ES-I3 (cell line): ENCODE measurements around the gene BCL2.

Experiments used
- H3K36me3 ChIP-seq: 2 replicates; pipeline ENCODE4 v1.6.1; 2013; ENCODE audit warnings: mild to moderate bottlenecking, low read length, control low read depth, moderate library complexity; ENCODE audit not compliant: insufficient read depth
- H3K4me1 ChIP-seq: 2 replicates; pipeline ENCODE4 v1.6.1; 2013; ENCODE audit warnings: mild to moderate bottlenecking, control low read depth, low read length; ENCODE audit not compliant: insufficient read depth
- H3K9ac ChIP-seq: 2 replicates; pipeline ENCODE4 v1.6.1; 2013; ENCODE audit warnings: low read depth, mild to moderate bottlenecking, low read length, moderate library complexity
- H3K9me3 ChIP-seq: 2 replicates; pipeline ENCODE4 v1.6.1; 2013; ENCODE audit warnings: mild to moderate bottlenecking, low read length, moderate library complexity; ENCODE audit not compliant: control insufficient read depth, insufficient read depth

BCL2 gene

DNA sequence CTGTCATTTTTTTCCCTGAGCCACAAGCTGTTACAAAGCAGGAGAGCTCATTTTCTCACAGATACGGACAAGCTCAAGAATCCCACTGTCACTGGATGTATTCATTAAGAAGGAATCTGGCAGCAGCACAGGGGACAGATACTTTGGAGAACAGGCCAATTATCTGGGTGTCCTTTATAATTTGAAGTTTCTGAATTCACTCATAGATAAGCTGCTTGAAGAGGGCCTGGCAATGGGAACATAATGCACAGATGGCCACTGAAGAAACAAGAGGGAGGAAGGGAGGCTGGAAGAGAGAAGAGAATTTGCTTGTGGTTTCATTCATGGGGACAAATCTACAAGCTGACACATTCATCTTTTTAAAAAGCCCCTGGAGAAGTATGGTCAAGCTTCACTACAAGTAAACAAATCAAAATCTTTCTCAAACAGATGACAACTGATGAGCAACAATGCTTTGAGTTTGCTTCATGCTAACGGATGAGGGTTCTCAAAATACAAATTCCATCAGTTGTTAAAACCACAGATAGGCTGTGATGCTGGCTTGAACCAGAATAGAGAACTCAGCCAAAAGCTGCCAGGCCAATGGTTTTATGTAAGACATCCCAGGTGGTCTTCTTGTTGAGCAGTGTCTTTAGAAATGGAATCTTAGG, 11.9 kb downstream of the BCL2 start:
- Histone ChIP-seq H3K4me1 (no peaks in the 10 kb centered on the region), H3K9me3 (no peaks in the 10 kb centered on the region), H3K9ac (no peak overlapping the region)

DNA sequence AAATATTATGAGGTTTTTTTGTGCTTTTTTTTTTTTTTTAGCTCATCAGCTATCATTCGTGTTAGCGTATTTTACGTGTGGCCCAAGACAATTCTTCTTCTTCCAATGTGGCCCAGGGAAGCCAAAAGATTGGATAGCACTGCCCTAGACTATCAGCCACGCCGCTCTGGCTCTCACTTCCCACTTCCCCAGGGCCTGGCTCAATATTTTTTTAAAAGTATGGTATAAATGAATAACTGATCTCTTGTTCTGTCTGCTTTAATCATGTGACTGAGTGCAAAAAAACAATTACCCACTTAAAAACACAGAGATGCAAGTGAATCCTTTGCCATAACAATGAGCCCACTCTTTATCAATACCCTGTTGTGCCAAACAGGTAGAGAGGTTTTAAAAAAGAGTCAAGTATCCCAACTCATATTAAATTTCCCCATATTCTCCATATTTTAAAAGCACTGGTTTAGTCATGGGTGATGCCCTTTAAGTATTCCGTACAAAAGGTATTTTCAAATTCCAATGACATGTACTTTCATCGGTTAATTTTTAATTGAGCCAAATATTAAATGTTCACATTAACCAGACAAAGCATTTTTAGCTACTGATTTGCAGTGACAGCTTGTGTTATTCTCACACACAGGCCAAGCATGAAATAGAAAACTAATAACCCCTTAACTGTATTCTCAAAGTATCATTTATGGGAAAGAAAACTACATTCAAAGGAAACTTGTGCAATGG, 12.6 kb downstream of the BCL2 start:
- Histone ChIP-seq H3K36me3 (no peaks in the 10 kb centered on the region), H3K4me1 (no peaks in the 10 kb centered on the region), H3K9me3 (no peaks in the 10 kb centered on the region), H3K9ac (no peak overlapping the region)

More for the DNA sequence above, 11.9 kb downstream of the BCL2 start:
- H3K36me3 ChIP-seq = no peaks in the 10 kb centered on the region

DNA sequence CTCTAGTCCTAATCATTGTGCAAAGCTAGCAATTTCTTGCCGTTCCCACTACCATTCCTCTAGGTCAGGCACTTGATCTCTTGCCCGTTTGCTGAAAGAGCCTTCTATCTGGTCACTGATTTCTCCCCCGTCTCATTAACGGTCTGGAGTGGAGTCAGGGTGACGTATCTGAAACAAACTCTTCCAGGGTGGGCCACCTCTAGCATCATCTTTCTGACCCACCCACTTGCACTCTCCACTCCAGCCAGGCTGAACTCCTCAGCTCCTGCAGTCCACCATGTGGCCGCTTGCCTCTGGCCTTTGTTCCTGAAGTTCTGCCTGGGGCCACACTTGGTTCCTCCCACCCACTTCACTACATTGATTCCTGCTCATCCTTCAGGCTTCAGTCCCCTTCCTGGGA, 13.3 kb downstream of the BCL2 start:
- Histone ChIP-seq H3K9ac (no peak overlapping the region), H3K4me1 (no peaks in the 10 kb centered on the region), H3K9me3 (no peaks in the 10 kb centered on the region), H3K36me3 (no peaks in the 10 kb centered on the region)

DNA sequence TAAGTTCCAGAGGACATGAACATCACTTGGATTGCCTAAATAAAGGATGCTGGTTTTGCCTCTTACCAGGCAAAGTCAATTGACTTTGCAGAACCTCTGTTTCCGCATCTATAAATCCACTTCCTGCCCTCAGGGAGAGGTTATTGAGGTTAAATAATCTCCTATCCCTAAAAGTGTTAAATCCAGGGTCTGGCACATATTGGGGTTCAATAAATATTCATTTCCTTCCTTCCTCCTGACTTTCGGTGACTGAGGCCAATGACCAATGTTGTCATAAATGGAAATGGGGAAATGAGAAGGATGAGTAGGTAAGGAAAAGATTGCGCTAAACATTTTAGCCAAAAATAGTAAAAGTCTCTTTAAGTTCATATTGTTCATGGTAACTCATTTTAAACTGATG, 16.0 kb downstream of the BCL2 start:
- Histone ChIP-seq H3K4me1 (peaks cover 4% of the 10 kb centered on the region; the same call in 1 of the 2 replicates), H3K36me3 (no peaks in the 10 kb centered on the region), H3K9ac (no peak overlapping the region), H3K9me3 (no peaks in the 10 kb centered on the region)

DNA sequence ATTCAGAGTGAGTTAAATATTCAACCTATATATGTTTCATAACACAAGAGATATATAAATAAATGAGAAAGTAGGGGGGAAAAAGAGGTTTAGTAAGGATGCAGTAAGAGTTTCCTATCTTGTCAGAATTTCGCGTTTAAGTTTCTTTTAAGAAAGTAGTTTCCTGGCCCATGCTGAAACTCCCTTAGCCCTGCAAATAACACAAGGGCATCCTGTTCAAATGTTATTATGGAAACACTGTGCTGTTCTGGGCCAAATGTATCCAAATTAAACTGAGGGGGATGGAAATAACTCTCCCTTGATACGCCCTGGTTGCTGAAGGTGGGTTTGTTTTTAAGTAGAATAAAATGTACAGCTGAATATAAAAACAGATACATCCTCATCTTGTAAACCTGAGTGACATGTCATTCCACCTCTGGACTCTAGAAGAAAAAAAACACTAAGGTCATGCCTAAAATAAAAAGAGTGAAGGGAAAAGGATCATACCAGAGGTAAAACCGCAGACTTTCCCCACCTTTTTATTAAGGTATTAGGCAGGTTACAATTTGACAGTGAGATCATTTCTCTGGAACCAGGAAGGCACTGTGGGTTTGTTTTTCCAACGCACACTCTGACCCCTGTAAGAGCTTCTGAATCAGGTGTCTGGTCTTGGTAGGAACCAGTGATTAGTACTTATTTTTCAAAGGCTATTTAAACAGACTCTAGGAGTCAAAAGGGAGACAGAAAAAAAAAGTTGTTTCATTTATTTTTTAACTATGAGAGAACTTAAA, 16.7 kb downstream of the BCL2 start:
- H3K9ac ChIP-seq = no peak overlapping the region
- H3K9me3 ChIP-seq = no peaks in the 10 kb centered on the region
- no peaks in the 10 kb centered on the region for H3K36me3 ChIP-seq
- H3K4me1 ChIP-seq = peaks cover 9% of the 10 kb centered on the region

DNA sequence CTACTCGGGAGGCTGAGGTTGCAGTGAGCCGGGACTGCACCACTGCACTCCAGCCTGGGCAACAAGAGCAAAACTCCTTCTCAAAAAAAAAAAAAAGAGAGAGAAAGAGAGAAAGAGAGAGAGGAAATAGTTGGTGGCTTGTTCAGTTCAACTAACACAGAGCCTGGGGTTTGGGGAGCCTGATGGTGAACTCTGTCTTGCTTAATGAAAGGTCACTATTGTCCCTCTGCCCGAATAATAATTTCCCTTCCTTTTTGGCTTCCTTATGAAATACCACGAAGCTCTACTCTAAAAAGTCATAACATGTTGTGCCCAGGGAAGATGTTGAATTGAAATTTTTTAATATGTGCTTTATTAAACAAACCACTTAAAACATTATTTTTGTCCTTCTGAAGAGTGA, 17.3 kb downstream of the BCL2 start:
- Histone ChIP-seq H3K9me3 (no peaks in the 10 kb centered on the region), H3K4me1 (peaks cover 9% of the 10 kb centered on the region), H3K36me3 (no peaks in the 10 kb centered on the region), H3K9ac (no peak overlapping the region)

DNA sequence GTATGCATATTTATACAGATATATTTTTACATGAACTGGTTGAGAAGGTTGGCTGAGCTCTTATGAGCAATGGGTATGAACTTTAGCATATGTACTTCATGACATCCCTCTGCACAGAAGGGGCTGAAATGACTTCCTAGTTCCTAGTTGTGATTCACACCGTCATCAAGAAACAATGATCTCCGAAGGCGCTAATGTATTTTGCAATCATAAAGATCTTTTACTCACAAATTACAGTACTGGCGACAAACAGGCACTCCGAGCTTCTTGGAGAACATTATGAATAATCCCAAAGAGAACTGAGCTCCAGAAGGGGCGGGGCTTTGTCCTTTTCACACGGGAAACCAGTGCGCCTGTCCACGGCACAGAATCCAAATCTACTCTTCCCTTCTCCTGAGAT, 18.1 kb downstream of the BCL2 start:
- Histone ChIP-seq H3K36me3 (no peaks in the 10 kb centered on the region), H3K9ac (no peak overlapping the region), H3K4me1 (peaks cover 9% of the 10 kb centered on the region), H3K9me3 (no peaks in the 10 kb centered on the region)

DNA sequence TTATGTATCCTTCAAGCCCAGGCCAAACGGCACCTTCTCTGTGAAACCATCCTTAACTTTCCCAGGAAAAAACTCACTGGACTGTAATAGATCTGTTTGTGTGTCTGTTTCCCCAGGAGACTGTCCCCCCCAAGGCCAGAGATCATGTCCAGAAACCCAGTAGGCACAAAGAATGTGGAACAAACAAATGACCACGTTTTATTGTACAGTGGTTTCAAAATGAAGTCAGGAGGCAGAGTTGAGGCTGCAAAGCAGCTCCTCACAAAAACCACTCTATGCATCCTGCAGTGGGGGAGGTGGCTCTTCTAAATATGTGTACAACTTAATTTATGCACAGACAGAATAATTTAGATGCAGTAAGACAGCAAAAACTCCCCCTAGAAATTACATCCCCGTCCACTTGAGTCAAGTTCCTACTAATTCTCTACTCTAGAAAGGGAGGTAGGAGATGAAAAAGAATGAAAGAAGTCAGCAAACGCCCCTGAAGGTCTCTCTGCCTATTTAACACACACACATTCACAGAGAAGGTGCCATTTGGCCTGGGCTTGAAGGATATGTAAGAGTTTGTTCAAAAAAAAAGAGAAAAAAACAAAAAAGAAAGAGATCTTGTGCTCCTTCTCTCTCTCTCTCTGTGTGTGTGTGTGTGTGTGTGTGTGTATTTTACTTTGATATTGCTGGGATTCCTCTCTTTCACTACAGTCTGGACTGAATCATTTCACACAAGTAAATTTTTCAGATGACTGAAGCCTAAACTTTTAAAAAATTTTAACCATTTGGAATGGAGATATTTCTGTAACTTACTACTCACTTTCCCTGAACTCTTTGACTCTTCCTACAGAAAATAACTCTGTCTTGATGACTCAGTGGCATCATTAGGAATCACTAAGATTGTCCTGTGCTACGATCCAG, 19.5 kb downstream of the BCL2 start:
- Histone ChIP-seq H3K9me3 (no peaks in the 10 kb centered on the region), H3K9ac (no peak overlapping the region), H3K36me3 (no peaks in the 10 kb centered on the region), H3K4me1 (peaks cover 9% of the 10 kb centered on the region)

DNA sequence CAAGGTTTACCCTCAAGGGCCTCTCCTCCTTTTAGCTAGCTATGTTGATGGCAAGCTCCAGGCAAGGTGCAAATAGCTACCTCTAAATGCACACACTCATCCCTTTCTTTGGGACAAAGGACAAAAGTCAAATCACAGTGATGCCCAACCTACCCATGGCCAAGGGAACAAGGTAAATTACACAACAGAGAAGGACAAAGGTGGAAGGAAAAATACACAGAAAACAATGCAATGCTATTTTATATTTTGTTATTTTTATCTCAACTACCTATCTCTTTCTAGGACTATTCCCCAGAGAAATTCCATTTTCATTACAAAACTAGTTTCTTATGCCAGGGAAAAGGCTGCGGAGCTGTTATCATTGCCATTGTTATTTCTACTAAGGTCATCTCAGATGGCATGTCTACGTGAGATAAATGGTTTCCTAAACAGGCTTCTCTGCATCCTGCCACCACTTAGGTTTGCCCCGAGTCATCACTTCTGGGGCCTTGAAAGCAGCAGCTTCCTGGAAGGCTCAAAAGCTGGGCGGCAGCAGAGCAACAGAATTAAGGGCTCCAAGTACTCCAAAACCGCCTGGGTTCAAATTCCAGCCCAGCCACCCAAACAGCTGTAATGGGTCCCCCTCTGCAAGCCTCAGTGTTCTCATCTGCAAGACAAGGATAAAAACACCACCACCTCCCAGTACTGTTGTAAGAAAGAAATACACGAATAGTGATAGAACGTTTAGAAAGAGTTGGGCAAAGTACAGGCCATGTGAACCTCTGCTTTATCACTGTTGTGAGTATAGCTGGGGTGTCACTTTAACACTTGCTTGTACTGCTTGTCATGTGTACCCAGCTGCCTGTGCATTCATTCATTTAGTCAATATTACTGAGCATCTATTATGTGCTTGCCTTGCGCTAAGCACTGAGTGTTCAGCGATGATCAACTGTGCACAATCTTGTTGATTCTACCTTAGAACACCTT, 20.9 kb downstream of the BCL2 start:
- Histone ChIP-seq H3K9me3 (no peaks in the 10 kb centered on the region), H3K36me3 (no peaks in the 10 kb centered on the region), H3K4me1 (peaks cover 9% of the 10 kb centered on the region), H3K9ac (no peak overlapping the region)

DNA sequence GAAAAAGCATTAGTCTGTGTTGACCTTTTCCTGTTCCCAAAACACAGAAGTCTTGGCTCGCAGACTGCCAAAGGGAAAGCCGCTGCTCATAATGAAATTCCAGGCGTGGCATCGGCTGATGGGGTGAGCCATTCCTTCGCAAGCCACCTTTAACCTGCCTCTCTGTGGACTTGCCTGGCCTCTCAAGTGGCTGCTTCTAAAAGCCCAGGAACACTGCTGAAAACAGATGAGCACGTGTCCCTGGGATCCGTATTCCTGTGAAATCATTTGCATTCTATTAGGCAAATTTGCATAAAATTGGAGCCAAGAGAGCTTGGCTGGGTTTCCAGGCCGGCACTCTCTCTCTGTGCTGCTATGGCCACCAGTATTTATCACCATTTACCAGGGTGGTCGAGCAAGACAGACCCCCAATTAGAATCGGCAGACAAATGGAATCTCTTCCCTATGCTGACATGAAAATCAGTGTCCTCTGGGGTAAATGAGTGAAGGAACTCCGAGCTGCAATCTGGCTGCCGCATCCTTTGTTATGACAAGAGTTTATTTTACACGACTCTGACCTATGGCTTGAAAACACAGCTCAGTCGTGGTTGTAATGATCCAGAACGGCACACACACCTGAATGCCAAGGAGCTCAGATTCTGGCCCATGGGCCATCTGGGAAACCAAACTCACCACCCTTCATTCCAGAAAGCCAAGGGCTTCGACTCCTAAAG, 21.7 kb downstream of the BCL2 start:
- H3K36me3 ChIP-seq = no peaks in the 10 kb centered on the region
- no peaks in the 10 kb centered on the region for H3K9me3 ChIP-seq
- no peak overlapping the region for H3K9ac ChIP-seq
- peaks cover 9% of the 10 kb centered on the region for H3K4me1 ChIP-seq

DNA sequence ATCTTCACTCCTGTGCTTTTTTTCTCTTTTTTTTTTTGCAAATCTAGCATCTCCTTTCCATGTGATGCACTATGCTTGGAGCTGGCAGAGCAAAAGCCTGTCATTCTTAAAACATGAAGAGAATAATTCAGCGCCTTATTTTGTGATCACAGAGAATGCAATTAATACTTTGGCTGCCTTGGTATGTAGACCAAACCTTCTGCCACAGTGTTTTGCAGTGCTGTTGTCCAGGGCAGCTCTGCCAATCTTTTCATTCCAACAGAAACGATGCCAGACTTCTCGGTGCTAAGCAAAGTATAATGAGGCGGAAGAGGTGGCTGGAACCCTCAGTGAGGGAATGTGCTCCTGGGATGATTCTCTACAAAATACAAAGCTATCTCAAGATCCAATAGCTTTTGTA, 25.6 kb downstream of the BCL2 start:
- H3K9me3 ChIP-seq = no peaks in the 10 kb centered on the region
- peaks cover 6% of the 10 kb centered on the region for H3K4me1 ChIP-seq
- H3K9ac ChIP-seq = no peak overlapping the region
- no peaks in the 10 kb centered on the region for H3K36me3 ChIP-seq

DNA sequence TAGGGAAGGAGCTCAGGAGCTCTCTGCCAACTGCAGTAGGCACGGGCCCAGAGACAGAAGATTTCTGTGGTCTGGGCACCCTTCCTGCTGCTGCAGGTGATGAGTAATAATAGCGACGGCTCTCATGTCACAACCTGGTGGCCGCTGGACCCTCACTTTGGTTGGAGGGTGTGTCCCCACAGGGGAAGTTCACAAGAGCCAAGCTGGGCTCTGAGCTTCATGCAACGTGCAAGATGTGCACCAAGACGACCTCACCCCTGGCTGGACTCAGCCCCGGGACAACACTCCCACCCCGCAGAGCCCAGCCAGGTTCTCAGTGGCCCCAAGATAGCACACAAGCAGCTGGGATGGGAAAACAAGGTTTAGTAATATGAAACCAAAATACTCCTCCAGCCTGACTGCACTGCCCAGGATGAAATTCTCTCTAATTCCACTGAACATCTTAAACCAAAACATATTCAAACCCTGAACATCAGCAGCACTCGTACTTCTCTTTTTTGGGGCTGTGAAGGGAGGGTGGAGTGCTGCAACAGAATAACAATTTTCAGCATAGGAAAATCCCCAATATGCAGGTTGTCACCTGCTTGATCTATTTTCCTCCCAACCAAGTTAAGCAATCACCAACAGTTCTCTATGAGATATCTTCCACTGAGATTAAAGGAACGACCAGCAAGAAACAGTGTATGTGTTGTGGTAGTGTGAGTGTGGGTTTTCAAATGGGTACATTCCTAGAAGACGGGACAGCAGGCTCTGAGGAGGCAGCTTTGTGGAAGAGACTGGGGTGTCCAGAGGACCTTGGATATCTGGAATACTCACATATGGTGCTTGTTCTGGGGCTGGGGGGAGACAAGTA, 26.5 kb downstream of the BCL2 start:
- Histone ChIP-seq H3K9ac (no peak overlapping the region), H3K36me3 (no peaks in the 10 kb centered on the region), H3K4me1 (peaks cover 1% of the 10 kb centered on the region), H3K9me3 (no peaks in the 10 kb centered on the region)
